PFSK-1 (cell line): Measurements from ENCODE around the gene SAMD14.

ENCODE experiments used
- FOXP2 ChIP-seq: optimal IDR thresholded peaks from 2 replicates; pipeline ENCODE3; 2011; ENCODE audit warnings: borderline replicate concordance, control low read depth, inconsistent platforms; ENCODE audit not compliant: insufficient read depth; ENCODE audit errors: extremely low read length, extremely low read depth
- POLR2AphosphoS5 ChIP-seq: IDR thresholded peaks from 2 replicates; pipeline ENCODE4 v1.6.1; 2012; ENCODE audit warnings: low read depth, mild to moderate bottlenecking, control low read depth, low read length, moderate library complexity
- REST ChIP-seq, 2 experiments: IDR thresholded peaks; 2 replicates each; pipeline versions ENCODE4 v1.6.1 to v1.8.0; 2011 to 2012; ENCODE audit warnings: low read depth in 2 of 2, low read length in 2 of 2, control low read depth in 1 of 2, inconsistent platforms in 1 of 2, mild to moderate bottlenecking in 1 of 2, moderate library complexity in 1 of 2; ENCODE audit not compliant: insufficient read depth in 1 of 2
- SIN3A ChIP-seq: IDR thresholded peaks from 2 replicates; pipeline ENCODE4 v1.6.1; 2012; ENCODE audit warnings: mild to moderate bottlenecking, low read length, moderate library complexity, borderline replicate concordance; ENCODE audit not compliant: insufficient read depth
- TAF1 ChIP-seq: IDR thresholded peaks from 2 replicates; pipeline ENCODE4 v1.6.1; 2012; ENCODE audit warnings: low read length, control low read depth, borderline replicate concordance; ENCODE audit not compliant: insufficient read depth

The SAMD14 gene

GRCh38 chr17:50122945-50123344 is 7.0 kb downstream of the SAMD14 start:
- TF ChIP-seq SIN3A (no peak), FOXP2 (no peak), TAF1 (no peak), POLR2AphosphoS5 (no peak)

- TF ChIP-seq FOXP2 (no peak), SIN3A (no peak), REST (IDR thresholded peaks at IDR 0.05; ENCODE audit: insufficient read depth in 1 of 2, low read depth in 2 of 2, low read length in 2 of 2) (no peak)
Measured at GRCh38 chr17:50120475-50121253, 9.3 kb downstream of the SAMD14 start.

GRCh38 chr17:50118828-50119218 is 11.1 kb downstream of the SAMD14 start:
- no peak for TF ChIP-seq FOXP2
- TF ChIP-seq REST (IDR thresholded peaks at IDR 0.05; ENCODE audit: insufficient read depth in 1 of 2, low read depth in 2 of 2, low read length in 2 of 2) = no peak
- no peak for TF ChIP-seq SIN3A
- TF ChIP-seq POLR2AphosphoS5 = no peak
- no peak for TF ChIP-seq TAF1

GRCh38 chr17:50118076-50118827 is 11.7 kb downstream of the SAMD14 start:
- TF ChIP-seq REST (IDR thresholded peaks at IDR 0.05; ENCODE audit: insufficient read depth in 1 of 2, low read depth in 2 of 2, low read length in 2 of 2) (no peak), FOXP2 (no peak), SIN3A (no peak), TAF1 (no peak), POLR2AphosphoS5 (no peak)

GRCh38 chr17:50117202-50118051 is 12.5 kb downstream of the SAMD14 start:
- TF ChIP-seq REST (IDR thresholded peaks at IDR 0.05; ENCODE audit: insufficient read depth in 1 of 2, low read depth in 2 of 2, low read length in 2 of 2) (no peak), SIN3A (no peak), POLR2AphosphoS5 (no peak), TAF1 (no peak), FOXP2 (no peak)
